H1 (cell line): ENCODE results near the gene PSMD5. TPM values are rescaled to one million over a fixed set of nuclear protein-coding genes. Genes with fewer than 3 reads are reported as not detected.

ENCODE experiments used
- CTCF ChIA-PET: fragments of 300-600 bp; sonication (Branson Sonifier 250); formaldehyde crosslinking; loops from one replicate; lab custom pipeline; 2021; ENCODE audit not compliant: partially characterized antibody; lab: Charles Lee
- POLR2A ChIA-PET: fragments of 300-600 bp; sonication (Branson Sonifier 250); formaldehyde crosslinking; loops from one replicate; lab custom pipeline; 2021; ENCODE audit warnings: inconsistent platforms; ENCODE audit not compliant: partially characterized antibody; lab: Charles Lee
- DNase-seq, 2 experiments: peaks; one replicate each; pipeline versions ENCODE4 v3.0.0 to v3.0.0-alpha.2; 2010 to 2022; ENCODE audit warnings: low spot score in 2 of 2, low read depth in 1 of 2, mixed read lengths in 1 of 2
- FAIRE-seq: peaks from 2 replicates; lab custom pipeline; 2011; peaks lifted over from hg19 to GRCh38; lab: Jason Lieb, UNC
- H2AFZ ChIP-seq: 2 replicates; pipeline ENCODE4 v1.8.1; 2012; ENCODE audit warnings: low read length, inconsistent platforms
- H2AK5ac ChIP-seq: 2 replicates; pipeline ENCODE4 v1.6.1; 2013; ENCODE audit warnings: low read depth, low read length
- H2BK120ac ChIP-seq: replicated peaks from 2 replicates; pipeline ENCODE3; 2013; ENCODE audit warnings: low read depth, low read length, inconsistent platforms
- H2BK12ac ChIP-seq: 2 replicates; pipeline ENCODE4 v1.6.1; 2013; ENCODE audit warnings: low read depth, low read length
- H2BK15ac ChIP-seq: 2 replicates; pipeline ENCODE4 v1.6.1; 2013; ENCODE audit warnings: low read length
- H2BK20ac ChIP-seq: 2 replicates; pipeline ENCODE4 v1.6.1; 2013; ENCODE audit warnings: low read length
- H2BK5ac ChIP-seq: 2 replicates; pipeline ENCODE4 v1.6.1; 2013; ENCODE audit warnings: low read depth, low read length
- H3K14ac ChIP-seq: 2 replicates; pipeline ENCODE4 v1.6.1; 2013; ENCODE audit warnings: inconsistent platforms; ENCODE audit not compliant: insufficient read length
- H3K18ac ChIP-seq: 2 replicates; pipeline ENCODE4 v1.6.1; 2013; ENCODE audit warnings: low read length; ENCODE audit errors: extremely low read depth
- H3K23ac ChIP-seq: 2 replicates; pipeline ENCODE4 v1.6.1; 2013; ENCODE audit warnings: inconsistent platforms; ENCODE audit not compliant: insufficient read length
- H3K23me2 ChIP-seq: 2 replicates; pipeline ENCODE4 v1.6.1; 2013; ENCODE audit warnings: low read depth, low read length
- H3K27ac ChIP-seq: 2 replicates; pipeline ENCODE4 v1.6.1; 2011; ENCODE audit warnings: low read depth, low read length, inconsistent platforms
- H3K27me3 ChIP-seq, 4 experiments: replicated peaks in 1 of 4; 1 replicate in 1 of 4; 2 replicates in 3 of 4; pipeline versions ENCODE4 v1.6.1 to v1.8.1; 2011 to 2013; ENCODE audit warnings: low read length in 3 of 4, mild to moderate bottlenecking in 3 of 4, inconsistent platforms in 2 of 4, mixed read lengths in 2 of 4, moderate library complexity in 1 of 4; ENCODE audit not compliant: control insufficient read depth in 3 of 4, insufficient read depth in 3 of 4; ENCODE audit errors: extremely low read depth in 1 of 4
- H3K36me3 ChIP-seq, 4 experiments: 2 replicates each; pipeline versions ENCODE4 v1.6.1 to v1.8.1; 2011 to 2013; ENCODE audit warnings: mild to moderate bottlenecking in 4 of 4, low read length in 3 of 4, moderate library complexity in 2 of 4, control low read depth in 1 of 4, inconsistent platforms in 1 of 4; ENCODE audit not compliant: insufficient read depth in 4 of 4, control insufficient read depth in 2 of 4
- H3K4ac ChIP-seq: replicated peaks from 2 replicates; pipeline ENCODE3; 2013; ENCODE audit warnings: low read length, low read depth, mixed read lengths, inconsistent platforms; ENCODE audit not compliant: insufficient read length
- H3K4me1 ChIP-seq, 4 experiments: replicated peaks in 1 of 4; 1 replicate in 1 of 4; 2 replicates in 3 of 4; pipeline versions ENCODE4 v1.6.1 to v1.8.1; 2011 to 2013; ENCODE audit warnings: low read length in 3 of 4, inconsistent platforms in 2 of 4, mixed read lengths in 1 of 4; ENCODE audit not compliant: insufficient read depth in 4 of 4, control insufficient read depth in 3 of 4
- H3K4me2 ChIP-seq, 2 experiments: 2 replicates each; pipeline versions ENCODE4 v1.6.1 to v1.8.1; 2011 to 2013; ENCODE audit warnings: low read depth in 2 of 2, low read length in 2 of 2, control low read depth in 1 of 2, inconsistent platforms in 1 of 2, mild to moderate bottlenecking in 1 of 2; ENCODE audit not compliant: insufficient read depth in 1 of 2
- H3K4me3 ChIP-seq, 4 experiments: fragments of 200-600, 300-600 bp in 1 of 4; sonication (generic), shearing (Covaris generic), sonication (Bioruptor Twin) in 1 of 4; 2 replicates each; pipeline versions ENCODE4 v1.5.1 to v1.8.1; 2011 to 2016; ENCODE audit warnings: low read length in 4 of 4, low read depth in 3 of 4, control low read depth in 2 of 4, inconsistent platforms in 2 of 4, mild to moderate bottlenecking in 2 of 4, mixed read lengths in 1 of 4, moderate library complexity in 1 of 4; ENCODE audit not compliant: insufficient read depth in 2 of 4; ENCODE audit errors: extremely low read depth in 1 of 4
- H3K56ac ChIP-seq: replicated peaks from 2 replicates; pipeline ENCODE3; 2013; ENCODE audit warnings: low read depth, mild to moderate bottlenecking, mixed read lengths, low read length, inconsistent platforms; ENCODE audit not compliant: insufficient read length
- H3K79me1 ChIP-seq: 2 replicates; pipeline ENCODE4 v1.6.1; 2013; ENCODE audit warnings: low read depth, low read length, control low read depth
- H3K79me2 ChIP-seq, 2 experiments: 2 replicates each; pipeline versions ENCODE4 v1.6.1 to v1.8.1; 2012 to 2013; ENCODE audit warnings: low read length in 2 of 2, mild to moderate bottlenecking in 2 of 2, inconsistent platforms in 1 of 2; ENCODE audit not compliant: insufficient read depth in 2 of 2, control insufficient read depth in 1 of 2
- H3K9ac ChIP-seq, 4 experiments: replicated peaks in 1 of 4; 1 replicate in 1 of 4; 2 replicates in 3 of 4; pipeline versions ENCODE4 v1.6.1 to v1.8.1; 2011 to 2013; ENCODE audit warnings: low read depth in 3 of 4, low read length in 3 of 4, control low read depth in 2 of 4, mild to moderate bottlenecking in 2 of 4, moderate library complexity in 2 of 4, inconsistent platforms in 1 of 4; ENCODE audit errors: extremely low read depth in 1 of 4
- H3K9me3 ChIP-seq, 2 experiments: 2 replicates each; pipeline versions ENCODE4 v1.6.1 to v1.8.1; 2012 to 2013; ENCODE audit warnings: mild to moderate bottlenecking in 2 of 2, moderate library complexity in 2 of 2, control low read depth in 1 of 2, inconsistent platforms in 1 of 2, low read depth in 1 of 2, low read length in 1 of 2, mixed read lengths in 1 of 2; ENCODE audit not compliant: insufficient read depth in 2 of 2
- H4K20me1 ChIP-seq, 2 experiments: replicated peaks in 1 of 2; 2 replicates each; pipeline versions ENCODE3 to v1.8.1; 2011 to 2013; ENCODE audit warnings: inconsistent platforms in 2 of 2, low read length in 2 of 2, mild to moderate bottlenecking in 1 of 2; ENCODE audit not compliant: insufficient read depth in 2 of 2, control insufficient read depth in 1 of 2
- H4K5ac ChIP-seq: 2 replicates; pipeline ENCODE4 v1.6.1; 2013; ENCODE audit warnings: low read length, low read depth, mixed read lengths, inconsistent platforms; ENCODE audit not compliant: insufficient read length
- H4K8ac ChIP-seq: 2 replicates; pipeline ENCODE4 v1.8.0; 2013; ENCODE audit warnings: mild to moderate bottlenecking, moderate library complexity, low read length, inconsistent platforms; ENCODE audit not compliant: insufficient read depth; ENCODE audit errors: extremely low read depth
- H4K91ac ChIP-seq: replicated peaks from 2 replicates; pipeline ENCODE3; 2013; ENCODE audit warnings: low read length, mixed read lengths, inconsistent platforms; ENCODE audit not compliant: insufficient read length
- CBX8 ChIP-seq: fragments of 300-800, 300-1000 bp; sonication (generic); IDR thresholded peaks from 2 replicates; pipeline ENCODE4 v1.7.1; 2016; ENCODE audit warnings: low read depth, low read length, borderline replicate concordance
- CHD2 ChIP-seq: IDR thresholded peaks from 2 replicates; pipeline ENCODE4 v1.6.1; 2012; ENCODE audit warnings: low read length, improper control_type of control experiment
- CTBP2 ChIP-seq: IDR thresholded peaks from 2 replicates; pipeline ENCODE4 v1.7.0; 2011; ENCODE audit warnings: borderline replicate concordance, mild to moderate bottlenecking, moderate library complexity, mixed read lengths, low read length; ENCODE audit not compliant: insufficient read depth, insufficient read length
- FOSL1 ChIP-seq: IDR thresholded peaks from 2 replicates; pipeline ENCODE4 v1.6.1; 2011; ENCODE audit warnings: mild to moderate bottlenecking, low read depth, low read length, moderate library complexity; ENCODE audit not compliant: insufficient read depth
- MAFK ChIP-seq: IDR thresholded peaks from 2 replicates; pipeline ENCODE4 v1.6.1; 2012; ENCODE audit warnings: low read depth, mild to moderate bottlenecking, improper control_type of control experiment, low read length
- POLR2AphosphoS5 ChIP-seq: IDR thresholded peaks from 2 replicates; pipeline ENCODE4 v1.6.1; 2011; ENCODE audit warnings: low read depth, low read length
- SIRT6 ChIP-seq: IDR thresholded peaks from one replicate; pipeline ENCODE4 v1.7.1; 2012; ENCODE audit warnings: low read length, inconsistent platforms
- TAF1 ChIP-seq: IDR thresholded peaks from 2 replicates; pipeline ENCODE4 v1.6.1; 2011; ENCODE audit warnings: mild to moderate bottlenecking, low read depth, low read length
- TCF12 ChIP-seq: IDR thresholded peaks from 2 replicates; pipeline ENCODE4 v1.6.1; 2011; ENCODE audit warnings: low read depth, mild to moderate bottlenecking, low read length
- WGBS, 2 experiments: shearing (Covaris generic) in 1 of 2; methylation state at CpG; one replicate each; pipeline versions ENCODE4 v1.1.6 to v1.1.7; 2013 to 2015; ENCODE audit warnings: low lambda C conversion rate in 2 of 2, mixed read lengths in 2 of 2, inconsistent platforms in 1 of 2, low coverage in 1 of 2, missing lambda C conversion rate in 1 of 2; ENCODE audit not compliant: insufficient replicate concordance in 2 of 2, insufficient coverage in 1 of 2, insufficient read length in 1 of 2; ENCODE audit errors: extremely low coverage in 1 of 2, missing lambda C conversion rate in 1 of 2; 5-methylcytosine and 5-hydroxymethylcytosine counted together
- polyA plus RNA-seq, 7 experiments: library from polyadenylated mRNA; depleted of rRNA in 3 of 7; stranded (reverse) in 5 of 7; unstranded in 2 of 7; fragments of >200 nt in 5 of 7; fragments of 200-250 nt in 2 of 7; gene quantifications; 1 replicate in 5 of 7; 2 replicates in 1 of 7; 4 replicates in 1 of 7; pipeline versions ENCODE4 v1.2.1 to v1.2.3, GENCODE V29; 2011 to 2013; ENCODE audit warnings: missing spikeins in 2 of 7, mixed read lengths in 2 of 7
- total RNA-seq: library from RNA; stranded (reverse); fragmentation: NEBNext Ultra II Directional; extraction: Animal tissue kit (Norgen Biotek cat#: 25700); gene quantifications from 2 replicates; pipeline ENCODE4 v1.2.1, GENCODE V29; 2021
- TF ChIP-seq, protein P1 (sequence below), 3 experiments: IDR thresholded peaks; 1 replicate in 2 of 3; 2 replicates in 1 of 3; pipeline versions ENCODE4 v1.5.1 to v1.6.1; 2011; ENCODE audit warnings: low read length in 3 of 3, mild to moderate bottlenecking in 3 of 3, inconsistent platforms in 2 of 3, low read depth in 1 of 3, moderate library complexity in 1 of 3; ENCODE audit not compliant: insufficient read depth in 1 of 3; ENCODE audit errors: control extremely low read depth in 1 of 3

Gene PSMD5
- total and polyA plus RNA-seq, 2 of the 8 experiments (the other 6 are each of a cell fraction or from before 2014, with no cell fraction given) = 19.2 to 30.5 TPM

GRCh38 chr9:120855827-120856670, 13.3 kb upstream of the PSMD5 start:
- no peaks in the 10 kb centered on the region for H3K79me2 ChIP-seq
- no peaks in the 10 kb centered on the region for H4K20me1 ChIP-seq
- no peak overlapping the region for H3K4me3 ChIP-seq
- no peak for FAIRE-seq
- H3K14ac ChIP-seq = no peak overlapping the region
- H3K27ac ChIP-seq = no peak overlapping the region
- H4K8ac ChIP-seq = peak overlapping the region; percentile 65; the same call in 1 of the 2 replicates
- H2BK5ac ChIP-seq = no peak overlapping the region
- H2AK5ac ChIP-seq = no peak overlapping the region
- H3K18ac ChIP-seq = no peak overlapping the region
- 87% methylated on average over 6 of the region's 7 CpGs; no CpG with 5 or more reads in 1 of the 2 experiments for WGBS, 2 experiments
- H2BK20ac ChIP-seq = no peak overlapping the region
- peaks cover 0 to 16% (median 13%) of the 10 kb centered on the region in 4 experiments; a peak in 6 of 7 replicates for H3K4me1 ChIP-seq
- peaks cover 0 to 24% (median 3%) of the 10 kb centered on the region in 4 experiments; a peak in 3 of 8 replicates for H3K36me3 ChIP-seq
- H3K23ac ChIP-seq = no peak overlapping the region
- ChIA-PET POLR2A (interaction anchor here (1.2 to 11.0 kb wide), 5 partner anchors 10 to 126 kb away, joined by 3 to 61 read pairs (median 5); no protein-coding TSS in a partner anchor), CTCF (interaction anchor here (0.9 to 8.5 kb wide), 6 partner anchors 9 to 80 kb away, joined by 3 to 70 read pairs (median 3); no protein-coding TSS in a partner anchor)
- H4K5ac ChIP-seq = no peak overlapping the region
- H2BK15ac ChIP-seq = no peak overlapping the region
- H2BK12ac ChIP-seq = no peak overlapping the region
- H2AFZ ChIP-seq = no peak overlapping the region
- TF ChIP-seq MAFK (no peak), SIRT6 (no peak), POLR2AphosphoS5 (no peak), CBX8 (no peak), CHD2 (no peak), TCF12 (no peak), TAF1 (no peak), CTBP2 (no peak), FOSL1 (no peak)
- TF ChIP-seq, protein P1, sequence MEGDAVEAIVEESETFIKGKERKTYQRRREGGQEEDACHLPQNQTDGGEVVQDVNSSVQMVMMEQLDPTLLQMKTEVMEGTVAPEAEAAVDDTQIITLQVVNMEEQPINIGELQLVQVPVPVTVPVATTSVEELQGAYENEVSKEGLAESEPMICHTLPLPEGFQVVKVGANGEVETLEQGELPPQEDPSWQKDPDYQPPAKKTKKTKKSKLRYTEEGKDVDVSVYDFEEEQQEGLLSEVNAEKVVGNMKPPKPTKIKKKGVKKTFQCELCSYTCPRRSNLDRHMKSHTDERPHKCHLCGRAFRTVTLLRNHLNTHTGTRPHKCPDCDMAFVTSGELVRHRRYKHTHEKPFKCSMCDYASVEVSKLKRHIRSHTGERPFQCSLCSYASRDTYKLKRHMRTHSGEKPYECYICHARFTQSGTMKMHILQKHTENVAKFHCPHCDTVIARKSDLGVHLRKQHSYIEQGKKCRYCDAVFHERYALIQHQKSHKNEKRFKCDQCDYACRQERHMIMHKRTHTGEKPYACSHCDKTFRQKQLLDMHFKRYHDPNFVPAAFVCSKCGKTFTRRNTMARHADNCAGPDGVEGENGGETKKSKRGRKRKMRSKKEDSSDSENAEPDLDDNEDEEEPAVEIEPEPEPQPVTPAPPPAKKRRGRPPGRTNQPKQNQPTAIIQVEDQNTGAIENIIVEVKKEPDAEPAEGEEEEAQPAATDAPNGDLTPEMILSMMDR (IDR thresholded peaks at IDR 0.05; ENCODE audit: control extremely low read depth in 1 of 3, insufficient read depth in 1 of 3, low read depth in 1 of 3, low read length in 3 of 3) = no peak
- no peak overlapping the region for H3K4ac ChIP-seq
- no peak overlapping the region for H4K91ac ChIP-seq
- no peaks in the 10 kb centered on the region; a peak in 1 of 7 replicates for H3K27me3 ChIP-seq
- DNase-seq = no peak
- no peaks in the 10 kb centered on the region for H3K9me3 ChIP-seq
- no peak overlapping the region for H3K4me2 ChIP-seq
- no peaks in the 10 kb centered on the region for H3K79me1 ChIP-seq
- no peak overlapping the region for H3K56ac ChIP-seq
- no peaks in the 10 kb centered on the region for H3K23me2 ChIP-seq
- no peak overlapping the region for H2BK120ac ChIP-seq
- H3K9ac ChIP-seq = no peak overlapping the region
